AG20443 (cell line): ENCODE data around the gene HIF3A.

ENCODE experiments used
- DNase-seq: peaks from one replicate; pipeline ENCODE4 v3.0.0; 2012; ENCODE audit warnings: low spot score, mixed read lengths

Gene HIF3A

GRCh38 chr19:46383171-46383815 is 86.5 kb downstream of the HIF3A start:
- no peak for DNase-seq

- no peak for DNase-seq
These were observed 87.0 kb downstream of the HIF3A start for GRCh38 chr19:46383846-46384245.

GRCh38 chr19:46384396-46384795 is 87.6 kb downstream of the HIF3A start:
- DNase-seq, result no peak

- no peak for DNase-seq
These were observed 88.8 kb downstream of the HIF3A start for GRCh38 chr19:46385636-46386035.

GRCh38 chr19:46386151-46386550 is 89.3 kb downstream of the HIF3A start:
- no peak for DNase-seq

GRCh38 chr19:46386996-46387712 is 90.3 kb downstream of the HIF3A start:
- no peak for DNase-seq

- DNase-seq, result no peak
These were observed 90.9 kb downstream of the HIF3A start for GRCh38 chr19:46387713-46388130.

GRCh38 chr19:46388311-46389095 is 91.7 kb downstream of the HIF3A start:
- no peak for DNase-seq

GRCh38 chr19:46390121-46390858 is 93.4 kb downstream of the HIF3A start:
- no peak for DNase-seq

- DNase-seq, result peak; percentile 79
These were observed 94.0 kb downstream of the HIF3A start for GRCh38 chr19:46390866-46391265.

- DNase-seq, result no peak
These were observed 94.7 kb downstream of the HIF3A start for GRCh38 chr19:46391296-46392251.

- DNase-seq, result peak; percentile 56
These were observed 95.5 kb downstream of the HIF3A start for GRCh38 chr19:46392252-46392801.

GRCh38 chr19:46392837-46393236 is 96.0 kb downstream of the HIF3A start:
- DNase-seq, result no peak
